Muscle layer of colon (tissue), 2 donors: Measurements from ENCODE around the gene GRSF1.
"Not testable (repeated sequence)": the region's sequence is repeated elsewhere in the genome, so short reads cannot be mapped to it uniquely, and the experiment has no call there.

Experiments used
- H3K27ac ChIP-seq: one replicate; pipeline ENCODE4 v1.7.0; 2013; ENCODE audit warnings: low read depth, mild to moderate bottlenecking, low read length, moderate library complexity
- H3K27me3 ChIP-seq, 2 donors: one replicate each; pipeline ENCODE4 v1.7.0; 2013; ENCODE audit warnings: low read length in 2 of 2, mild to moderate bottlenecking in 2 of 2; ENCODE audit not compliant: insufficient read depth in 2 of 2, control insufficient read depth in 1 of 2
- H3K36me3 ChIP-seq: one replicate; pipeline ENCODE4 v1.7.0; 2013; ENCODE audit warnings: mild to moderate bottlenecking, low read length; ENCODE audit not compliant: insufficient read depth
- H3K4me1 ChIP-seq: one replicate; pipeline ENCODE4 v1.7.0; 2013; ENCODE audit warnings: mild to moderate bottlenecking, low read length; ENCODE audit not compliant: insufficient read depth
- H3K4me3 ChIP-seq, 2 donors: one replicate each; pipeline ENCODE4 v1.7.0; 2013; ENCODE audit warnings: low read length in 2 of 2, low read depth in 1 of 2, mild to moderate bottlenecking in 1 of 2, moderate library complexity in 1 of 2
- H3K9ac ChIP-seq: one replicate; pipeline ENCODE4 v1.7.0; 2013; ENCODE audit warnings: low read length
- H3K9me3 ChIP-seq: one replicate; pipeline ENCODE4 v1.7.0; 2013; ENCODE audit warnings: mild to moderate bottlenecking, low read length
- donor health status: abdominal sarcoma.
- donor health status: Adenocarcinoma of cecum.

GRSF1 gene

GRCh38 chr4:70788733-70789132 lies 51.0 kb downstream of the GRSF1 start:
- Histone ChIP-seq H3K4me1 (no peaks in the 10 kb centered on the region), H3K9me3 (no peaks in the 10 kb centered on the region), H3K36me3 (peaks cover 24% of the 10 kb centered on the region), H3K9ac (no peak overlapping the region), H3K4me3 (no peak overlapping the region), H3K27me3 (no peaks in the 10 kb centered on the region), H3K27ac (no peak overlapping the region)

- Histone ChIP-seq H3K27me3 (no peaks in the 10 kb centered on the region), H3K9me3 (no peaks in the 10 kb centered on the region), H3K4me3 (no peak overlapping the region), H3K36me3 (peaks cover 21% of the 10 kb centered on the region), H3K9ac (no peak overlapping the region), H3K4me1 (no peaks in the 10 kb centered on the region), H3K27ac (no peak overlapping the region)
Measured at GRCh38 chr4:70787496-70787895, 52.2 kb downstream of the GRSF1 start.

- H3K4me3 ChIP-seq, result no peak overlapping the region
- no peaks in the 10 kb centered on the region for H3K27me3 ChIP-seq
- H3K27ac ChIP-seq, result no peak overlapping the region
- no peaks in the 10 kb centered on the region for H3K9me3 ChIP-seq
- no peak overlapping the region for H3K9ac ChIP-seq
- H3K36me3 ChIP-seq, result peaks cover 5% of the 10 kb centered on the region
- H3K4me1 ChIP-seq, result peaks cover 6% of the 10 kb centered on the region
Measured at GRCh38 chr4:70783096-70783495, 56.6 kb downstream of the GRSF1 start.

- Histone ChIP-seq H3K27ac (no peak overlapping the region), H3K4me3 (no peak overlapping the region), H3K9me3 (no peaks in the 10 kb centered on the region), H3K36me3 (peaks cover 5% of the 10 kb centered on the region), H3K4me1 (peaks cover 6% of the 10 kb centered on the region), H3K27me3 (no peaks in the 10 kb centered on the region), H3K9ac (no peak overlapping the region)
Measured at GRCh38 chr4:70778888-70779422, 60.7 kb downstream of the GRSF1 start.

- H3K36me3 ChIP-seq, result peaks cover 22% of the 10 kb centered on the region
Measured at GRCh38 chr4:70772929-70773555, 66.6 kb downstream of the GRSF1 start.

GRCh38 chr4:70769396-70769795 lies 70.3 kb downstream of the GRSF1 start:
- not testable (repeated sequence) for H3K4me3 ChIP-seq, H3K4me1 ChIP-seq, H3K27me3 ChIP-seq, H3K27ac ChIP-seq, H3K9ac ChIP-seq, H3K9me3 ChIP-seq
- H3K36me3 ChIP-seq, result peaks cover 22% of the 10 kb centered on the region

More at GRCh38 chr4:70772929-70773555, 66.6 kb downstream of the GRSF1 start:
- Histone ChIP-seq H3K27me3 (no peaks in the 10 kb centered on the region), H3K9ac (no peak overlapping the region), H3K4me3 (no peak overlapping the region), H3K4me1 (no peaks in the 10 kb centered on the region), H3K9me3 (no peaks in the 10 kb centered on the region), H3K27ac (no peak overlapping the region)

GRCh38 chr4:70768301-70768948 lies 71.3 kb downstream of the GRSF1 start:
- Histone ChIP-seq H3K36me3 (peaks cover 32% of the 10 kb centered on the region), H3K9me3 (no peaks in the 10 kb centered on the region), H3K27me3 (no peaks in the 10 kb centered on the region), H3K9ac (no peak overlapping the region), H3K4me3 (no peak overlapping the region), H3K4me1 (no peaks in the 10 kb centered on the region), H3K27ac (no peak overlapping the region)
